ENCODE measurements around the gene COQ2. TPM values are rescaled to one million over a fixed set of nuclear protein-coding genes. Genes with fewer than 3 reads are reported as not detected.

COQ2 gene
- total RNA-seq, 1 experiment from 2014 or later: 23.8 TPM

- Histone ChIP-seq H2AFZ (ENCODE audit: low read length) (no peak overlapping the region), H3K36me3 (ENCODE audit: low read depth, low read length) (no peaks in the 10 kb centered on the region), H3K9me3 (ENCODE audit: low read length) (no peaks in the 10 kb centered on the region), H4K20me1 (ENCODE audit: low read length) (no peaks in the 10 kb centered on the region), H3K27me3 (ENCODE audit: low read length) (no peaks in the 10 kb centered on the region), H3K4me1 (ENCODE audit: insufficient read depth, low read length) (peaks cover 14% of the 10 kb centered on the region; the same call in 1 of the 2 replicates), H3K9me2 (replicated peaks; ENCODE audit: low read length) (no peaks in the 10 kb centered on the region), H3K27ac (ENCODE audit: low read length) (no peak overlapping the region), H3K79me2 (ENCODE audit: low read length) (no peaks in the 10 kb centered on the region), H3K4me3 (ENCODE audit: low read length) (no peak overlapping the region), H3K4me2 (ENCODE audit: low read length) (no peak overlapping the region), H3F3A (ENCODE audit: low read length, unreplicated experiment) (no peaks in the 10 kb centered on the region), H3K9ac (ENCODE audit: low read length) (no peak overlapping the region)
- TF ChIP-seq EZH2phosphoT487 (IDR thresholded peaks at IDR 0.05; ENCODE audit: borderline replicate concordance, low read length) (no peak), EZH2 (IDR thresholded peaks at IDR 0.05; ENCODE audit: low read length, unreplicated experiment) (no peak), CTCF (conservative IDR thresholded peaks at IDR 0.05; ENCODE audit: low read depth, low read length) (no peak)
- no peak for DNase-seq
- intact Hi-C loops (cut with micrococcal nuclease): no loop called here
- no TSS peak for BruUV-seq (replicated peaks)
- no peak for ATAC-seq
- ChIA-PET CTCF (no interaction called here), POLR2A (ENCODE audit: unreplicated experiment) (no interaction called here)
Observed at GRCh38 chr4:83229791-83230190, 54.8 kb downstream of the COQ2 start.

GRCh38 chr4:83228231-83228630 lies 56.4 kb downstream of the COQ2 start:
- Histone ChIP-seq H3K9ac (ENCODE audit: low read length) (no peak overlapping the region), H3K36me3 (ENCODE audit: low read depth, low read length) (no peaks in the 10 kb centered on the region), H3K9me3 (ENCODE audit: low read length) (no peaks in the 10 kb centered on the region), H3F3A (ENCODE audit: low read length, unreplicated experiment) (no peaks in the 10 kb centered on the region), H3K4me2 (ENCODE audit: low read length) (no peak overlapping the region), H2AFZ (ENCODE audit: low read length) (no peak overlapping the region), H3K27ac (ENCODE audit: low read length) (no peak overlapping the region), H3K4me1 (ENCODE audit: insufficient read depth, low read length) (peaks cover 11% of the 10 kb centered on the region; the same call in 1 of the 2 replicates), H3K79me2 (ENCODE audit: low read length) (no peaks in the 10 kb centered on the region), H4K20me1 (ENCODE audit: low read length) (no peaks in the 10 kb centered on the region), H3K4me3 (ENCODE audit: low read length) (no peak overlapping the region), H3K27me3 (ENCODE audit: low read length) (no peaks in the 10 kb centered on the region), H3K9me2 (replicated peaks; ENCODE audit: low read length) (no peaks in the 10 kb centered on the region)
- no TSS peak for BruUV-seq (replicated peaks)
- intact Hi-C loops (cut with micrococcal nuclease): no loop called here
- ATAC-seq: no peak
- ChIA-PET POLR2A (ENCODE audit: unreplicated experiment) (no interaction called here), CTCF (no interaction called here)
- TF ChIP-seq EZH2 (IDR thresholded peaks at IDR 0.05; ENCODE audit: low read length, unreplicated experiment): no peak
- DNase-seq: no peak

GRCh38 chr4:83224502-83225197 lies 59.9 kb downstream of the COQ2 start:
- no peak for DNase-seq
- Histone ChIP-seq H3K36me3 (ENCODE audit: low read depth, low read length) (no peaks in the 10 kb centered on the region), H3K27me3 (ENCODE audit: low read length) (no peaks in the 10 kb centered on the region), H3K27ac (ENCODE audit: low read length) (no peak overlapping the region), H4K20me1 (ENCODE audit: low read length) (no peaks in the 10 kb centered on the region), H3K9me3 (ENCODE audit: low read length) (no peaks in the 10 kb centered on the region), H3K4me3 (ENCODE audit: low read length) (no peak overlapping the region), H2AFZ (ENCODE audit: low read length) (no peak overlapping the region), H3K9ac (ENCODE audit: low read length) (no peak overlapping the region), H3K4me2 (ENCODE audit: low read length) (no peak overlapping the region), H3F3A (ENCODE audit: low read length, unreplicated experiment) (no peaks in the 10 kb centered on the region), H3K79me2 (ENCODE audit: low read length) (no peaks in the 10 kb centered on the region), H3K9me2 (replicated peaks; ENCODE audit: low read length) (no peaks in the 10 kb centered on the region), H3K4me1 (ENCODE audit: insufficient read depth, low read length) (no peaks in the 10 kb centered on the region)
- intact Hi-C loops (cut with micrococcal nuclease): no loop called here
- ChIA-PET POLR2A (ENCODE audit: unreplicated experiment) (no interaction called here), CTCF (no interaction called here)
- BruUV-seq (replicated peaks): no TSS peak
- no peak for ATAC-seq
- TF ChIP-seq CTCF (conservative IDR thresholded peaks at IDR 0.05; ENCODE audit: low read depth, low read length): no peak
- no peak for TF ChIP-seq EZH2phosphoT487 (IDR thresholded peaks at IDR 0.05; ENCODE audit: borderline replicate concordance, low read length)
- no peak for TF ChIP-seq EZH2 (IDR thresholded peaks at IDR 0.05; ENCODE audit: low read length, unreplicated experiment)
